Measurements from ENCODE around the gene SAA2. TPM values are rescaled to one million over a fixed set of nuclear protein-coding genes. Genes with fewer than 3 reads are reported as not detected.
"Not testable (repeated sequence)": the region's sequence is repeated elsewhere in the genome, so short reads cannot be mapped to it uniquely, and the experiment has no call there.

The SAA2 gene
- total and polyA plus RNA-seq, 4 donors = 6.4 to 27,037 (median 20,582) TPM

- H3K27me3 ChIP-seq (ENCODE audit: control insufficient read depth in 4 of 4, insufficient read depth in 4 of 4, low read length in 3 of 4); H3K27ac ChIP-seq (ENCODE audit: low read depth in 1 of 2, low read length in 2 of 2); H3K36me3 ChIP-seq (ENCODE audit: control insufficient read depth in 4 of 4, insufficient read depth in 3 of 4, low read depth in 1 of 4, low read length in 3 of 4); H3K9ac ChIP-seq (ENCODE audit: low read depth in 1 of 2, low read length in 2 of 2); DNase-seq (ENCODE audit: low spot score); H3K4me3 ChIP-seq (ENCODE audit: low read depth in 1 of 3, low read length in 3 of 3); H3K9me3 ChIP-seq (ENCODE audit: control insufficient read depth in 4 of 4, low read length in 3 of 4): not testable (repeated sequence)
- WGBS = 55% methylated on average over 8 of the region's 8 CpGs
- TF ChIP-seq RXRA (IDR thresholded peaks at IDR 0.05) (peak in 1 of 2 donors; percentile 36), YY1 (IDR thresholded peaks at IDR 0.05) (peak; percentile 20), HNF4A (conservative IDR thresholded peaks at IDR 0.05) (peak; percentile 17 to 21), JUND (IDR thresholded peaks at IDR 0.05) (peak in 1 of 2 donors; percentile 10)
- peaks cover 9 to 23% (median 18%) of the 10 kb centered on the region in 4 donors for H3K4me1 ChIP-seq (ENCODE audit: control insufficient read depth in 4 of 4, insufficient read depth in 4 of 4, low read length in 3 of 4)
These were observed 14.3 kb upstream of the SAA2 start for GRCh38 chr11:18262681-18263350.

DNA sequence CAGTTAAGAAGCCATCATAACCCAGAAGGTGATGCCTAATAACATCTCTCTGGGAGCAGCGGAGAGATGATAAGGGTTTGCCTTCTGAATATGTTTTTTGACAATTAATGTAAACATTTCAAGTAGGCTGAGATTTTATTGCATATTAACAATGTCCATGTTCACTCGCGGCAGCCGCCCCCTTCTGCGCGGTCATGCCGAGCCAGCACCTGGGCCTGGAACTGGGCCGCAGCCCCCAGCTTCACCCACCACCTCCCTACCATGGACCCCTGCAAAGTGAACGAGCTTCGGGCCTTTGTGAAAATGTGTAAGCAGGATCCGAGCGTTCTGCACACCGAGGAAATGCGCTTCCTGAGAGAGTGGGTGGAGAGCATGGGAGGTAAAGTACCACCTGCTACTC, 13.3 kb upstream of the SAA2 start:
- Histone ChIP-seq H3K4me1 (ENCODE audit: control insufficient read depth in 4 of 4, insufficient read depth in 4 of 4, low read length in 3 of 4) (peaks cover 12 to 29% (median 20%) of the 10 kb centered on the region in 4 donors), H3K9me3 (ENCODE audit: control insufficient read depth in 4 of 4, low read length in 3 of 4) (no peaks in the 10 kb centered on the region), H3K9ac (ENCODE audit: low read depth in 1 of 2, low read length in 2 of 2) (no peak overlapping the region), H3K27ac (ENCODE audit: low read depth in 1 of 2, low read length in 2 of 2) (no peak overlapping the region), H3K4me3 (ENCODE audit: low read depth in 1 of 3, low read length in 3 of 3) (no peak overlapping the region), H3K27me3 (ENCODE audit: control insufficient read depth in 4 of 4, insufficient read depth in 4 of 4, low read length in 3 of 4) (no peaks in the 10 kb centered on the region), H3K36me3 (ENCODE audit: control insufficient read depth in 4 of 4, insufficient read depth in 3 of 4, low read depth in 1 of 4, low read length in 3 of 4) (no peaks in the 10 kb centered on the region)
- no peak for DNase-seq (ENCODE audit: low spot score)
- WGBS = 98% methylated on average over 14 of the region's 14 CpGs
- no peak for TF ChIP-seq RAD21 (IDR thresholded peaks at IDR 0.05)
- TF ChIP-seq, protein P1, sequence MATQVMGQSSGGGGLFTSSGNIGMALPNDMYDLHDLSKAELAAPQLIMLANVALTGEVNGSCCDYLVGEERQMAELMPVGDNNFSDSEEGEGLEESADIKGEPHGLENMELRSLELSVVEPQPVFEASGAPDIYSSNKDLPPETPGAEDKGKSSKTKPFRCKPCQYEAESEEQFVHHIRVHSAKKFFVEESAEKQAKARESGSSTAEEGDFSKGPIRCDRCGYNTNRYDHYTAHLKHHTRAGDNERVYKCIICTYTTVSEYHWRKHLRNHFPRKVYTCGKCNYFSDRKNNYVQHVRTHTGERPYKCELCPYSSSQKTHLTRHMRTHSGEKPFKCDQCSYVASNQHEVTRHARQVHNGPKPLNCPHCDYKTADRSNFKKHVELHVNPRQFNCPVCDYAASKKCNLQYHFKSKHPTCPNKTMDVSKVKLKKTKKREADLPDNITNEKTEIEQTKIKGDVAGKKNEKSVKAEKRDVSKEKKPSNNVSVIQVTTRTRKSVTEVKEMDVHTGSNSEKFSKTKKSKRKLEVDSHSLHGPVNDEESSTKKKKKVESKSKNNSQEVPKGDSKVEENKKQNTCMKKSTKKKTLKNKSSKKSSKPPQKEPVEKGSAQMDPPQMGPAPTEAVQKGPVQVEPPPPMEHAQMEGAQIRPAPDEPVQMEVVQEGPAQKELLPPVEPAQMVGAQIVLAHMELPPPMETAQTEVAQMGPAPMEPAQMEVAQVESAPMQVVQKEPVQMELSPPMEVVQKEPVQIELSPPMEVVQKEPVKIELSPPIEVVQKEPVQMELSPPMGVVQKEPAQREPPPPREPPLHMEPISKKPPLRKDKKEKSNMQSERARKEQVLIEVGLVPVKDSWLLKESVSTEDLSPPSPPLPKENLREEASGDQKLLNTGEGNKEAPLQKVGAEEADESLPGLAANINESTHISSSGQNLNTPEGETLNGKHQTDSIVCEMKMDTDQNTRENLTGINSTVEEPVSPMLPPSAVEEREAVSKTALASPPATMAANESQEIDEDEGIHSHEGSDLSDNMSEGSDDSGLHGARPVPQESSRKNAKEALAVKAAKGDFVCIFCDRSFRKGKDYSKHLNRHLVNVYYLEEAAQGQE (IDR thresholded peaks at IDR 0.05) = no peak
- no peak for TF ChIP-seq NR2F2 (IDR thresholded peaks at IDR 0.05)
- no peak for TF ChIP-seq HNF4A (conservative IDR thresholded peaks at IDR 0.05)
- no peak for TF ChIP-seq RXRA (IDR thresholded peaks at IDR 0.05)

GRCh38 chr11:18259259-18259658, 10.8 kb upstream of the SAA2 start:
- Histone ChIP-seq H3K9ac (ENCODE audit: low read depth in 1 of 2, low read length in 2 of 2) (no peak overlapping the region), H3K36me3 (ENCODE audit: control insufficient read depth in 4 of 4, insufficient read depth in 3 of 4, low read depth in 1 of 4, low read length in 3 of 4) (no peaks in the 10 kb centered on the region), H3K4me1 (ENCODE audit: control insufficient read depth in 4 of 4, insufficient read depth in 4 of 4, low read length in 3 of 4) (peaks cover 8 to 29% (median 14%) of the 10 kb centered on the region in 4 donors), H3K27ac (ENCODE audit: low read depth in 1 of 2, low read length in 2 of 2) (peak overlapping the region; percentile 67 to 88), H3K4me3 (ENCODE audit: low read depth in 1 of 3, low read length in 3 of 3) (no peak overlapping the region), H3K9me3 (ENCODE audit: control insufficient read depth in 4 of 4, low read length in 3 of 4) (no peaks in the 10 kb centered on the region), H3K27me3 (ENCODE audit: control insufficient read depth in 4 of 4, insufficient read depth in 4 of 4, low read length in 3 of 4) (no peaks in the 10 kb centered on the region)
- no peak for DNase-seq (ENCODE audit: low spot score)
- TF ChIP-seq ZBTB33 (IDR thresholded peaks at IDR 0.05) = peak; percentile 87
- TF ChIP-seq JUND (IDR thresholded peaks at IDR 0.05) = peak; percentile 81 to 89
- TF ChIP-seq ATF3 (IDR thresholded peaks at IDR 0.05) = no peak
- TF ChIP-seq MAX (IDR thresholded peaks at IDR 0.05) = peak; percentile 87
- TF ChIP-seq, protein P2, sequence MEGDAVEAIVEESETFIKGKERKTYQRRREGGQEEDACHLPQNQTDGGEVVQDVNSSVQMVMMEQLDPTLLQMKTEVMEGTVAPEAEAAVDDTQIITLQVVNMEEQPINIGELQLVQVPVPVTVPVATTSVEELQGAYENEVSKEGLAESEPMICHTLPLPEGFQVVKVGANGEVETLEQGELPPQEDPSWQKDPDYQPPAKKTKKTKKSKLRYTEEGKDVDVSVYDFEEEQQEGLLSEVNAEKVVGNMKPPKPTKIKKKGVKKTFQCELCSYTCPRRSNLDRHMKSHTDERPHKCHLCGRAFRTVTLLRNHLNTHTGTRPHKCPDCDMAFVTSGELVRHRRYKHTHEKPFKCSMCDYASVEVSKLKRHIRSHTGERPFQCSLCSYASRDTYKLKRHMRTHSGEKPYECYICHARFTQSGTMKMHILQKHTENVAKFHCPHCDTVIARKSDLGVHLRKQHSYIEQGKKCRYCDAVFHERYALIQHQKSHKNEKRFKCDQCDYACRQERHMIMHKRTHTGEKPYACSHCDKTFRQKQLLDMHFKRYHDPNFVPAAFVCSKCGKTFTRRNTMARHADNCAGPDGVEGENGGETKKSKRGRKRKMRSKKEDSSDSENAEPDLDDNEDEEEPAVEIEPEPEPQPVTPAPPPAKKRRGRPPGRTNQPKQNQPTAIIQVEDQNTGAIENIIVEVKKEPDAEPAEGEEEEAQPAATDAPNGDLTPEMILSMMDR (IDR thresholded peaks at IDR 0.05; ENCODE audit: low read depth, low read length, missing input control) = no peak
- peak; percentile 29 for TF ChIP-seq FOXA2 (IDR thresholded peaks at IDR 0.05)
- TF ChIP-seq FOXA1 (IDR thresholded peaks at IDR 0.05) = no peak
- peak in 1 of 2 donors; percentile 68 for TF ChIP-seq GABPA (IDR thresholded peaks at IDR 0.05 in 1 of 2, conservative IDR thresholded peaks at IDR 0.05 in 1 of 2)
- TF ChIP-seq NR2F2 (IDR thresholded peaks at IDR 0.05) = no peak
- TF ChIP-seq YY1 (IDR thresholded peaks at IDR 0.05) = peak; percentile 93
- TF ChIP-seq EGR1 (IDR thresholded peaks at IDR 0.05; ENCODE audit: low read depth in 2 of 2) = peak in 1 of 2 donors; percentile 59
- peak; percentile 95 to 97 for TF ChIP-seq HNF4A (conservative IDR thresholded peaks at IDR 0.05)

All from liver (tissue), 9 donors.